Heart right ventricle (tissue), 16 donors: ENCODE data around the gene COL15A1. TPM values are rescaled to one million over a fixed set of nuclear protein-coding genes. Genes with fewer than 3 reads are reported as not detected.
A peak's percentile ranks its signal among the peaks of the same experiment; 100 is the strongest.

Experiments used
- ATAC-seq, 8 donors: fragments of 200-7000 bp; cut with Tn5 transposase; one replicate each; pipeline ENCODE4 v1.9.1; 2020; ENCODE audit warnings: mild to moderate bottlenecking in 8 of 8, moderate library complexity in 8 of 8, moderate number of reproducible peaks in 1 of 8
- DNase-seq, 2 donors: peaks; one replicate each; pipeline ENCODE4 v3.0.0-alpha.2; 2020
- H3K27ac ChIP-seq, 10 donors: fragments of 200-600 bp; sonication (generic) in 2 of 10; one replicate each; pipeline versions ENCODE4 v1.5.0 to v1.8.0; 2020 to 2022; ENCODE audit warnings: mild to moderate bottlenecking in 3 of 10
- H3K27me3 ChIP-seq, 7 donors: fragments of 200-600 bp; one replicate each; pipeline ENCODE4 v1.8.0; 2021 to 2022; ENCODE audit warnings: mild to moderate bottlenecking in 2 of 7
- H3K36me3 ChIP-seq, 9 donors: fragments of 200-600 bp; sonication (generic) in 1 of 9; one replicate each; pipeline versions ENCODE4 v1.5.0 to v1.8.0; 2020 to 2022; ENCODE audit warnings: mild to moderate bottlenecking in 2 of 9
- H3K4me1 ChIP-seq, 9 donors: fragments of 200-600 bp; sonication (generic) in 1 of 9; one replicate each; pipeline versions ENCODE4 v1.5.0 to v1.8.0; 2020 to 2022; ENCODE audit warnings: mild to moderate bottlenecking in 4 of 9
- H3K4me3 ChIP-seq, 10 donors: fragments of 200-600 bp; sonication (generic) in 2 of 10; one replicate each; pipeline versions ENCODE4 v1.5.0 to v1.8.0; 2020 to 2022; ENCODE audit warnings: mild to moderate bottlenecking in 7 of 10, moderate library complexity in 2 of 10
- H3K9me3 ChIP-seq, 11 donors: fragments of 200-600 bp in 10 of 11; sonication (generic) in 2 of 11; one replicate each; pipeline versions ENCODE4 v1.5.0 to v1.8.0; 2013 to 2022; ENCODE audit warnings: mild to moderate bottlenecking in 2 of 11, control low read depth in 1 of 11, moderate library complexity in 1 of 11
- WGBS, 2 donors: extraction: QIAGEN DNeasy Blood & Tissue Kit; methylation state at CpG; one replicate each; pipeline ENCODE4 v1.1.7; 2013; ENCODE audit warnings: inconsistent platforms in 1 of 2; 5-methylcytosine and 5-hydroxymethylcytosine counted together
- intact Hi-C, 10 donors: fragments of 100-400 bp; cut with DNase I; formaldehyde crosslinking; loops; one replicate each; pipeline versions ENCODE4 v1.11.1 to v1.14.2; 2022
- polyA plus RNA-seq, 2 donors: library from polyadenylated mRNA; stranded (reverse); fragments of 200-250 nt; gene quantifications; one replicate each; pipeline ENCODE4 v1.2.3, GENCODE V29; 2013
- total RNA-seq, 10 donors: library from RNA; stranded (reverse); fragmentation: NEBNext Ultra II Directional in 3 of 10; extraction: Animal tissue kit (Norgen Biotek cat#: 25700) in 3 of 10; gene quantifications; one replicate each; pipeline versions ENCODE4 v1.2.1 to v1.2.4, GENCODE V29; 2021 to 2023
- TF ChIP-seq, protein P1 (sequence below), 9 donors: fragments of 200-600 bp; sonication (generic) in 2 of 9; IDR thresholded peaks; one replicate each; pipeline versions ENCODE4 v1.5.0 to v1.8.0; 2021 to 2022; ENCODE audit warnings: antibody characterized with exemption in 9 of 9, mild to moderate bottlenecking in 5 of 9, moderate library complexity in 1 of 9
- donor health status: Arrhythmogenic right ventricular cardiomyopathy.
- donor health status: ischemic (EF 13 %, LVEDD 7.1; RV severe dilation, severe dysfunction).
- donor health status: healthy with polysubstance abuse.
- donor health status: DM: no; HTN: yes; CAD: no.
- donor health status: DM: no; HTN: no; CAD: no.
- donor health status: ischemic (EF 25% LVEDD 6.9; RV normal size, moderate dysfunction).
- donor health status: ischemic (EF 25% LVEDD 5.7; RV mildly dilated, moderate dysfunction).
- donor health status: healthy.
- donor health status: DM: yes; HTN: yes; CAD: no.
- donor health status: Ischemic cardiomyopathy.
- donor health status: ischemic (EF 35%, LVEDD 5.7; RV mildly dilated, moderate dysfunction).
- donor health status: nonischemic (EF 11% LVEDD 7.7; RV severe dilation, severe dysfunction).
- donor health status: DM: yes; HTN: yes; CAD: no.
- donor health status: PGD.
- donor health status: ischemic (EF 29% LVEDD 5.4; RV normal size, mild dysfunction).
- donor health status: nonischemic (EF 23%, LVEDD 6.1; RV moderate dilation, normal function).

Gene COL15A1
- total and polyA plus RNA-seq, 12 donors, result 25.6 to 64.8 (median 51.0) TPM

DNA sequence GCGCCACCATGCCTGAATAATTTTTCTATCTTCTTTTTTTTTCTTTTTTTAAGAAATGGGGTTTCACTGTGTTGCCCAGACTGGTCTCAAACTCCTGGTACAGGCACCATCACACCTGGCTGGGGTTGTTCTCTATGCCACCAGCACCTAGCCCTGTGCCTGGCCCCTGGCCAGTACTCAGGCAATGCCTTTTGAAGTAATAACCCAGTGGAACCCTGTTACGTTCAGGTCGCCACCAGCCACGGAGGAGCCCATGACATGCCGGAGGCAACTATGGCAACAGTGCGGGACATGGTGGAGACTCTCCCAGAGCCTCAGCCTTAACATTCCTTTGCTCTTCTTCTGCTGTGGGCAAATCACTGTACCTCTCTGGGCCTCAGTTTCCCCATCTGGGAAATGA, 14.1 kb downstream of the COL15A1 start:
- Histone ChIP-seq H3K4me3 (no peak overlapping the region), H3K9me3 (peaks cover 0 to 12% (median 5%) of the 10 kb centered on the region in 11 donors), H3K4me1 (peaks cover 7 to 77% (median 43%) of the 10 kb centered on the region in 9 donors), H3K27me3 (no peaks in the 10 kb centered on the region), H3K36me3 (peaks cover 0 to 8% (median 0%) of the 10 kb centered on the region in 9 donors), H3K27ac (peak overlapping the region in 8 of 10 donors; percentile 37 to 90 (median 69))
- TF ChIP-seq, protein P1, sequence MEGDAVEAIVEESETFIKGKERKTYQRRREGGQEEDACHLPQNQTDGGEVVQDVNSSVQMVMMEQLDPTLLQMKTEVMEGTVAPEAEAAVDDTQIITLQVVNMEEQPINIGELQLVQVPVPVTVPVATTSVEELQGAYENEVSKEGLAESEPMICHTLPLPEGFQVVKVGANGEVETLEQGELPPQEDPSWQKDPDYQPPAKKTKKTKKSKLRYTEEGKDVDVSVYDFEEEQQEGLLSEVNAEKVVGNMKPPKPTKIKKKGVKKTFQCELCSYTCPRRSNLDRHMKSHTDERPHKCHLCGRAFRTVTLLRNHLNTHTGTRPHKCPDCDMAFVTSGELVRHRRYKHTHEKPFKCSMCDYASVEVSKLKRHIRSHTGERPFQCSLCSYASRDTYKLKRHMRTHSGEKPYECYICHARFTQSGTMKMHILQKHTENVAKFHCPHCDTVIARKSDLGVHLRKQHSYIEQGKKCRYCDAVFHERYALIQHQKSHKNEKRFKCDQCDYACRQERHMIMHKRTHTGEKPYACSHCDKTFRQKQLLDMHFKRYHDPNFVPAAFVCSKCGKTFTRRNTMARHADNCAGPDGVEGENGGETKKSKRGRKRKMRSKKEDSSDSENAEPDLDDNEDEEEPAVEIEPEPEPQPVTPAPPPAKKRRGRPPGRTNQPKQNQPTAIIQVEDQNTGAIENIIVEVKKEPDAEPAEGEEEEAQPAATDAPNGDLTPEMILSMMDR (IDR thresholded peaks at IDR 0.05), result no peak
- WGBS, 2 donors, result 94 to 95% methylated on average over 6 of the region's 6 CpGs
- ATAC-seq, result peak in 4 of 8 donors; percentile 2 to 18 (median 10)
- intact Hi-C loops, result no loop called here
- DNase-seq, result no peak

DNA sequence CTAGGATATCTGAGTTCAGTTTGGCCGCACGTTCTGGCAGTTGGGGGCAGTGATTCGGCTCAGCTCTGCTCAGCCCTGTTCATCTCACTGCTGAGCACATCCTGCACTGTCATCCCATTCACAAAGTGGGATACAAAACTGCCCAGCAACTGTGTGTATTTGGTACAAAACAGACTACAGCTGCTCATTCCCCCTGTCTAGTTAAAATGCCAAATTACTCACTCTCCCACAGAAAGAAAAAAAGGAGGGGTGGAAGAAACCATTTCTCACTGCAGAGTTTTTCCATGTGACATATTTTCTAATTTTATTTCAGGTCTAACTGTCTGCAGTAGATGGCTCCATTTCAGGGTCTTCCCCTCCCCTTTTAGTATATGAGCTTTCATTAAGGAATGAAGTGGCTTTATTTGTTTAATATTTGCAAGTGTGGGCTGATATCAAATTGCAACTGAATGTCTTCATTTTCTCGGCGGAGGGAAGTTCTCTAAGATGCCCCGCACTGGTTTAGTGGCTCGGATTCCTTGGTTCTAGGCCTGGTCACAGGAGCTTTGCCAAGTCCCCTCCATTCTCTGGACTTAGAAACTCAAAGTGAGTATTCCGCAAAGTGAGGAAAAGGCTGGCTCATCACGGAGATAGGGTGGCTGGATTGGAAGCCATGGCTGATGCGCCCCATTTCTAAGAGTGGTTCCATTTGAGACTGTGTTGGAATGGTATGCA, 14.7 kb downstream of the COL15A1 start:
- Histone ChIP-seq H3K4me3 (no peak overlapping the region), H3K36me3 (peaks cover 0 to 8% (median 0%) of the 10 kb centered on the region in 9 donors), H3K9me3 (peaks cover 0 to 12% (median 5%) of the 10 kb centered on the region in 11 donors), H3K27me3 (no peaks in the 10 kb centered on the region), H3K4me1 (peaks cover 7 to 77% (median 43%) of the 10 kb centered on the region in 9 donors), H3K27ac (peak overlapping the region in 8 of 10 donors; percentile 37 to 90 (median 69))
- 64 to 66% methylated on average over 10 of the region's 10 CpGs for WGBS, 2 donors
- TF ChIP-seq, protein P1 (IDR thresholded peaks at IDR 0.05), result no peak
- intact Hi-C loops, result no loop called here
- peak; percentile 59 to 88 (median 77) for ATAC-seq
- DNase-seq, result no peak

DNA sequence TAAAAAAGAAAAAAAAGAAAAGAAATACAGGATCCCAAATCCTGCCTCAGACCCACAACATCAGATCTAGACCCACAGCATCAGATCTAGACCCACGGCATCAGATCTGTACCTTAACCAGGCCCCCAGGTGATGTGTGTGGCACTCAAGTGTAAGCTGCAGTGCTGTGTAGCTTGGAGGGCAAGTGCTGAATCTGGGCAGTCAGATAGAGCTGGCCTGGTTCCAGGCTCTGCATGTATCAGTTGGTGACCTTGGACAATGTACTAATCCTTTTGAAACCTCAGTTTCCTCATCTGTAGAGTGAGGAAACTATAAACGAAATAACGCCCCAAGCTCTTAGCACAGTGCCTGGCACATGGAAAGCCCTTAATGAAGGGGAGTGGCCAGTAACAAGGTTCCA, 16.7 kb downstream of the COL15A1 start:
- Histone ChIP-seq H3K9me3 (peaks cover 0 to 12% (median 5%) of the 10 kb centered on the region in 11 donors), H3K27me3 (no peaks in the 10 kb centered on the region), H3K4me1 (peaks cover 11 to 80% (median 51%) of the 10 kb centered on the region in 9 donors), H3K36me3 (peaks cover 0 to 8% (median 0%) of the 10 kb centered on the region in 9 donors), H3K4me3 (no peak overlapping the region), H3K27ac (peak overlapping the region in 6 of 10 donors; percentile 14 to 90 (median 68))
- ATAC-seq (no peak), DNase-seq (no peak)
- TF ChIP-seq, protein P1 (IDR thresholded peaks at IDR 0.05), result no peak
- WGBS, 2 donors, result 77 to 87% methylated on average over 3 of the region's 3 CpGs
- intact Hi-C loops, result loop anchor here in 1 of 10 donors (5.0 kb wide), 1 partner anchor 43 kb away; no protein-coding TSS in a partner anchor

DNA sequence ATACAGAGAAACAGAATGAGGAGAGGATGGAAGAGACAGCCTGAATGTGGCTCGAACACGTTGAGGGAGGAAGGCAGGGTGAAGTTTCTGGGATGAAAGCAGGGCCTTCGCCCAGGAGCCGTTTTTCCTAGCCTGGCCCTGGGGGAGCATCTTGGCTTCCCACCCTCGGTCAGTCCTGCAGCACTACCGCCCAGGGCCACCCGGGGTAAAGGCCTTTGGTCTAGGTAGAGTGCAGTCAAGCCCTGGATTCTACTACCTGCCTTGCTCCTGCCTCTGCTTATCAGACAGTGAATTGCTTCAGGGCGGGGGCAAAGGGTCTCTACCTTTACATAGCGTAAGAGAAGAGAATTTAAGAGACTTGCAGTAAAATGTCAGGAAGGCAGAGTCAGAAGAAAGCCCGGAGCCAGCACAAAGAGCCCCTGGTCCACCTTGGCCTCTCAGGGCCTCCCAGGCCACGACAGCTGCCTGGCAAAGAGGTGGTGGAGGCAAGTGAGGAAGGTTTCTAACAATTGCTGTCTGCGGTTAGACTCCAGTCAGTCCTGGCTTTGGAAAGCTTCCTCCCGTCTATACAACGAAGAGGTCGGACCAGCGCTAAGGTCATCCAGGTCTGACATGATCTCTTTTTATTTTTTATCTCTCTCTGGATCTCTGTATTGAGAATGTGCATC, 17.9 kb downstream of the COL15A1 start:
- no peaks in the 10 kb centered on the region for H3K27me3 ChIP-seq
- H3K9me3 ChIP-seq, result peaks cover 0 to 11% (median 5%) of the 10 kb centered on the region in 11 donors
- peak in 1 of 8 donors; percentile 7 for ATAC-seq
- WGBS, 2 donors, result 57 to 69% methylated on average over 16 of the region's 16 CpGs
- peaks cover 0 to 3% (median 0%) of the 10 kb centered on the region in 9 donors for H3K36me3 ChIP-seq
- peak overlapping the region; percentile 21 to 90 (median 68) for H3K27ac ChIP-seq
- intact Hi-C loops, result loop anchor here in 1 of 10 donors (5.0 kb wide), 1 partner anchor 44 kb away; no protein-coding TSS in a partner anchor
- peaks cover 11 to 91% (median 51%) of the 10 kb centered on the region in 9 donors for H3K4me1 ChIP-seq
- DNase-seq, result no peak
- TF ChIP-seq, protein P1 (IDR thresholded peaks at IDR 0.05), result no peak
- H3K4me3 ChIP-seq, result no peak overlapping the region
